A673 (cell line): ENCODE results near the gene EYS. TPM values are rescaled to one million over a fixed set of nuclear protein-coding genes. Genes with fewer than 3 reads are reported as not detected.

Experiments used
- BruUV-seq: library from RNA; stranded (reverse); fragments of 400-500 nt; replicated peaks from 2 replicates; lab custom pipeline; 2021; lab: Mats Ljungman, UMichigan
- CTCF ChIA-PET: fragments of 300-600 bp; sonication (Branson Sonifier 250); formaldehyde crosslinking; loops from one replicate; lab custom pipeline; 2022; ENCODE audit warnings: antibody characterized with exemption; lab: Charles Lee
- POLR2A ChIA-PET: fragments of 300-600 bp; sonication (Branson Sonifier 250); formaldehyde crosslinking; loops from one replicate; lab custom pipeline; 2022; ENCODE audit warnings: antibody characterized with exemption; ENCODE audit not compliant: low non-redundant PET; lab: Charles Lee
- DNase-seq: peaks from one replicate; pipeline ENCODE4 v3.0.0-alpha.2; 2015; ENCODE audit warnings: low spot score
- H3K27ac ChIP-seq: fragments of 200-600 bp; sonication (generic); 2 replicates; pipeline ENCODE4 v1.5.1; 2016; ENCODE audit warnings: mixed run types, low read depth, mild to moderate bottlenecking, mixed read lengths, antibody characterized with exemption, low read length; ENCODE audit not compliant: poor library complexity, severe bottlenecking
- H3K27me3 ChIP-seq: fragments of 200-600 bp; sonication (generic); replicated peaks from 2 replicates; pipeline ENCODE4 v1.6.1; 2017; ENCODE audit warnings: mixed run types, low read depth, mild to moderate bottlenecking, mixed read lengths, antibody characterized with exemption, low read length; ENCODE audit not compliant: insufficient read depth, poor library complexity
- H3K36me3 ChIP-seq: fragments of 200-600 bp; sonication (generic); 2 replicates; pipeline ENCODE4 v1.6.1; 2016; ENCODE audit warnings: mixed run types, mild to moderate bottlenecking, mixed read lengths, antibody characterized with exemption, low read length; ENCODE audit not compliant: insufficient read depth, poor library complexity, severe bottlenecking
- H3K4me1 ChIP-seq: fragments of 200-600 bp; sonication (generic); 2 replicates; pipeline ENCODE4 v1.6.1; 2017; ENCODE audit warnings: mixed run types, mild to moderate bottlenecking, mixed read lengths, antibody characterized with exemption, low read length; ENCODE audit not compliant: insufficient read depth, poor library complexity, severe bottlenecking
- H3K4me3 ChIP-seq: fragments of 200-600 bp; sonication (generic); 2 replicates; pipeline ENCODE4 v1.5.1; 2016; ENCODE audit warnings: low read depth, mixed run types, mild to moderate bottlenecking, mixed read lengths, low read length; ENCODE audit not compliant: poor library complexity, severe bottlenecking
- H3K9me3 ChIP-seq: fragments of 200-600 bp; sonication (generic); 2 replicates; pipeline ENCODE4 v1.6.1; 2016; ENCODE audit warnings: mixed run types, low read depth, mild to moderate bottlenecking, mixed read lengths, antibody characterized with exemption, low read length; ENCODE audit not compliant: poor library complexity, severe bottlenecking
- CTCF ChIP-seq: fragments of 300-800, 200-600 bp; sonication (generic); conservative IDR thresholded peaks from 2 replicates; pipeline ENCODE4 v1.5.1; 2017; ENCODE audit warnings: low read depth, mild to moderate bottlenecking, antibody characterized with exemption, low read length, moderate library complexity, mixed read lengths
- EZH2 ChIP-seq: fragments of 200-600 bp; sonication (generic); IDR thresholded peaks from 2 replicates; pipeline ENCODE4 v1.6.1; 2017; ENCODE audit warnings: borderline replicate concordance, low read depth, mild to moderate bottlenecking, mixed read lengths, antibody characterized with exemption, low read length; ENCODE audit not compliant: poor library complexity, severe bottlenecking
- intact Hi-C: fragments of 100-400 bp; cut with micrococcal nuclease; formaldehyde crosslinking; loops from one replicate; pipeline ENCODE4 v1.10.0; 2022; ENCODE audit not compliant: unreplicated experiment
- total RNA-seq: library from RNA; stranded (reverse); gene quantifications from 2 replicates; pipeline ENCODE4 v1.2.3, GENCODE V29; 2021

EYS gene
- total RNA-seq, 1 experiment from 2014 or later: 0.47 TPM

- H3K27ac ChIP-seq: no peak overlapping the region
- no peak for DNase-seq
- no peaks in the 10 kb centered on the region for H3K4me1 ChIP-seq
- peaks cover 4% of the 10 kb centered on the region for H3K9me3 ChIP-seq
- ChIA-PET CTCF (no interaction called here), POLR2A (no interaction called here)
- no peaks in the 10 kb centered on the region for H3K36me3 ChIP-seq
- no TSS peak for BruUV-seq
- H3K27me3 ChIP-seq: no peaks in the 10 kb centered on the region
- intact Hi-C loops: no loop called here
- TF ChIP-seq EZH2: no peak
- no peak for TF ChIP-seq CTCF
- H3K4me3 ChIP-seq: no peak overlapping the region
Observed at GRCh38 chr6:64113704-64114103, 1593.3 kb downstream of the EYS start.

- POLR2A ChIA-PET: no interaction called here
- no TSS peak for BruUV-seq
- no peaks in the 10 kb centered on the region for H3K4me1 ChIP-seq
Observed at GRCh38 chr6:64104051-64104450, 1603.0 kb downstream of the EYS start.

GRCh38 chr6:64103480-64103879 is 1603.5 kb downstream of the EYS start:
- no TSS peak for BruUV-seq
- Histone ChIP-seq H3K36me3 (no peaks in the 10 kb centered on the region), H3K4me3 (no peak overlapping the region), H3K9me3 (no peaks in the 10 kb centered on the region), H3K27ac (no peak overlapping the region), H3K27me3 (no peaks in the 10 kb centered on the region), H3K4me1 (no peaks in the 10 kb centered on the region)
- POLR2A ChIA-PET: no interaction called here
- TF ChIP-seq CTCF (no peak), EZH2 (no peak)
- CTCF ChIA-PET: no interaction called here
- intact Hi-C loops: no loop called here
- no peak for DNase-seq

More at GRCh38 chr6:64104051-64104450, 1603.0 kb downstream of the EYS start:
- no peak for DNase-seq
- CTCF ChIA-PET: no interaction called here
- Histone ChIP-seq H3K4me3 (no peak overlapping the region), H3K36me3 (no peaks in the 10 kb centered on the region), H3K27me3 (no peaks in the 10 kb centered on the region), H3K27ac (no peak overlapping the region), H3K9me3 (no peaks in the 10 kb centered on the region)
- intact Hi-C loops: no loop called here
- TF ChIP-seq EZH2: no peak
- TF ChIP-seq CTCF: no peak
